KMS-11 (cell line): ENCODE results near the gene ATP10D.

ENCODE experiments used
- H2AFZ ChIP-seq: fragments of 200-600 bp; sonication (generic); 2 replicates; pipeline ENCODE4 v1.6.1; 2016; ENCODE audit warnings: antibody characterized with exemption, mixed run types, low read depth
- H3K27ac ChIP-seq: fragments of 200-600 bp; sonication (generic); 2 replicates; pipeline ENCODE4 v1.6.1; 2016; ENCODE audit warnings: mild to moderate bottlenecking, mixed run types
- H3K27me3 ChIP-seq: fragments of 200-600 bp; sonication (generic); 2 replicates; pipeline ENCODE4 v1.6.1; 2017; ENCODE audit warnings: mild to moderate bottlenecking, low read depth, mixed run types, moderate library complexity; ENCODE audit not compliant: insufficient read depth
- H3K36me3 ChIP-seq: fragments of 200-600 bp; sonication (generic); 2 replicates; pipeline ENCODE4 v1.6.1; 2017; ENCODE audit warnings: mild to moderate bottlenecking, mixed run types; ENCODE audit not compliant: insufficient read depth
- H3K4me1 ChIP-seq: fragments of 200-600 bp; sonication (generic); 2 replicates; pipeline ENCODE4 v1.6.1; 2016; ENCODE audit warnings: mild to moderate bottlenecking, low read depth, mixed run types; ENCODE audit not compliant: poor library complexity, severe bottlenecking
- H3K4me2 ChIP-seq: fragments of 200-600 bp; sonication (generic); 2 replicates; pipeline ENCODE4 v1.7.0; 2016; ENCODE audit warnings: mild to moderate bottlenecking, mixed run types
- H3K4me3 ChIP-seq: fragments of 200-600 bp; sonication (generic); IDR thresholded peaks from 2 replicates; pipeline ENCODE4 v1.6.1; 2017; ENCODE audit warnings: low read depth, low read length, mixed read lengths; ENCODE audit not compliant: insufficient read depth
- H3K79me2 ChIP-seq: fragments of 200-600 bp; sonication (generic); 2 replicates; pipeline ENCODE4 v1.6.1; 2016; ENCODE audit warnings: low read depth, mixed run types; ENCODE audit not compliant: insufficient read depth
- H3K9ac ChIP-seq: fragments of 200-600 bp; sonication (generic); 2 replicates; pipeline ENCODE4 v1.6.1; 2016; ENCODE audit warnings: mild to moderate bottlenecking, mixed run types
- H4K20me1 ChIP-seq: fragments of 200-600 bp; sonication (generic); 2 replicates; pipeline ENCODE4 v1.6.1; 2016; ENCODE audit warnings: mild to moderate bottlenecking, mixed run types; ENCODE audit not compliant: insufficient read depth
- CTCF ChIP-seq: fragments of 200-600 bp; sonication (generic); conservative IDR thresholded peaks from 2 replicates; pipeline ENCODE4 v1.6.1; 2017; ENCODE audit warnings: low read depth, mild to moderate bottlenecking, antibody characterized with exemption, low read length, moderate library complexity, mixed read lengths

ATP10D gene

GRCh38 chr4:47468706-47469365 lies 16.2 kb upstream of the ATP10D start:
- no peak overlapping the region for H3K4me2 ChIP-seq
- TF ChIP-seq CTCF = no peak
- H3K9ac ChIP-seq = no peak overlapping the region

GRCh38 chr4:47469951-47470350 lies 15.1 kb upstream of the ATP10D start:
- TF ChIP-seq CTCF = no peak
- H2AFZ ChIP-seq = no peak overlapping the region

More at GRCh38 chr4:47468706-47469365, 16.2 kb upstream of the ATP10D start:
- no peaks in the 10 kb centered on the region for H3K4me1 ChIP-seq
- no peaks in the 10 kb centered on the region for H3K79me2 ChIP-seq
- no peaks in the 10 kb centered on the region for H3K36me3 ChIP-seq
- no peak overlapping the region for H3K27ac ChIP-seq
- H3K27me3 ChIP-seq = no peaks in the 10 kb centered on the region
- no peak overlapping the region for H3K4me3 ChIP-seq
- H2AFZ ChIP-seq = no peak overlapping the region
- no peaks in the 10 kb centered on the region for H4K20me1 ChIP-seq

GRCh38 chr4:47471064-47471463 lies 14.0 kb upstream of the ATP10D start:
- Histone ChIP-seq H3K79me2 (no peaks in the 10 kb centered on the region), H3K4me3 (no peak overlapping the region), H4K20me1 (no peaks in the 10 kb centered on the region), H3K36me3 (no peaks in the 10 kb centered on the region), H3K4me1 (no peaks in the 10 kb centered on the region), H3K27ac (no peak overlapping the region), H3K4me2 (no peak overlapping the region), H3K27me3 (no peaks in the 10 kb centered on the region), H2AFZ (no peak overlapping the region), H3K9ac (no peak overlapping the region)
- TF ChIP-seq CTCF = no peak

More at GRCh38 chr4:47469951-47470350, 15.1 kb upstream of the ATP10D start:
- Histone ChIP-seq H3K9ac (no peak overlapping the region), H3K27ac (no peak overlapping the region), H3K79me2 (no peaks in the 10 kb centered on the region), H3K4me3 (no peak overlapping the region), H4K20me1 (no peaks in the 10 kb centered on the region), H3K4me2 (no peak overlapping the region), H3K4me1 (no peaks in the 10 kb centered on the region), H3K27me3 (no peaks in the 10 kb centered on the region), H3K36me3 (no peaks in the 10 kb centered on the region)

GRCh38 chr4:47471591-47471990 lies 13.5 kb upstream of the ATP10D start:
- no peaks in the 10 kb centered on the region for H3K27me3 ChIP-seq
- no peak overlapping the region for H3K27ac ChIP-seq
- no peaks in the 10 kb centered on the region for H3K36me3 ChIP-seq
- H4K20me1 ChIP-seq = no peaks in the 10 kb centered on the region
- H2AFZ ChIP-seq = no peak overlapping the region
- H3K79me2 ChIP-seq = no peaks in the 10 kb centered on the region
- TF ChIP-seq CTCF = no peak
- no peak overlapping the region for H3K4me2 ChIP-seq
- H3K9ac ChIP-seq = no peak overlapping the region
- H3K4me3 ChIP-seq = no peak overlapping the region
- H3K4me1 ChIP-seq = no peaks in the 10 kb centered on the region
